Fibroblast of mammary gland (primary cell): Measurements from ENCODE around the gene PFKP.
"Not testable (repeated sequence)": the region's sequence is repeated elsewhere in the genome, so short reads cannot be mapped to it uniquely, and the experiment has no call there.

Experiments used
- DNase-seq: peaks from one replicate; pipeline ENCODE4 v3.0.0-alpha.2; 2010; ENCODE audit warnings: low read depth
- H3K4me3 ChIP-seq: 2 replicates; pipeline ENCODE4 v1.5.1; 2011; ENCODE audit warnings: low read depth, mild to moderate bottlenecking, low read length, moderate library complexity; ENCODE audit not compliant: control insufficient read depth
- TF ChIP-seq, protein P1 (sequence below): conservative IDR thresholded peaks from 2 replicates; pipeline ENCODE4 v1.5.1; 2011; ENCODE audit warnings: low read depth, low read length, inconsistent platforms; ENCODE audit not compliant: control insufficient read depth, insufficient read depth

The PFKP gene

DNA sequence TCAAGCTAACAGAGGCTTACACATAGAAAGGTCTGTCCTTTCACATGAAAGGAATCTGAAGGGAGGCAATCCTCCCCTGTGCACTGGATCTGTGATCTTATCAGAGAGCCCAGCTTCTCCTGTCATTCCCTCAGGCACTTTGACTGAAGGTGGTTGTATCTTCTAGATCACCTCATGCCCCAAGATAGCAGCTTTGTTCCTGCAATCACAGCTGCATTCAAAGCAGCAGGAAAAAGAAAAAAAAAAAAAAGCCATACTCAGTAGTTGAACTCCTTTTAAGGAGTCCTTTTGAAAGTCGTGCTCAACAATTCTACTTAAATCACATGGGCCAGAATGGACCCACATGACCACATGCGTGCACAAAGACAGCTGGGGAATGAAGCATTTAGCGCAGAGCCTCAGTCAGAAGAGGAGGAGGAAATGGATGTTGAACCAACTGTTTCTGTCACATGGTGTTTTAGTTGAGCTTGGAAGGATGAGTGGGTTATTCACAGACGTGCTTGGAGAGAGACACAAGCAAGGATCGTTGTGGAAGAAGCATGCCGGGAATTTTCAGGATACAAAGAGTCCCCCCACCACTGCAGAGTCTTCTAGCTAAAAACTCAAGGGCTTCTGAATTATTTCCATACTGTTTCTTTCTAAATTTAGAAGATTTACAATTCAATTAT is 13.0 kb upstream of the PFKP start:
- TF ChIP-seq, protein P1, sequence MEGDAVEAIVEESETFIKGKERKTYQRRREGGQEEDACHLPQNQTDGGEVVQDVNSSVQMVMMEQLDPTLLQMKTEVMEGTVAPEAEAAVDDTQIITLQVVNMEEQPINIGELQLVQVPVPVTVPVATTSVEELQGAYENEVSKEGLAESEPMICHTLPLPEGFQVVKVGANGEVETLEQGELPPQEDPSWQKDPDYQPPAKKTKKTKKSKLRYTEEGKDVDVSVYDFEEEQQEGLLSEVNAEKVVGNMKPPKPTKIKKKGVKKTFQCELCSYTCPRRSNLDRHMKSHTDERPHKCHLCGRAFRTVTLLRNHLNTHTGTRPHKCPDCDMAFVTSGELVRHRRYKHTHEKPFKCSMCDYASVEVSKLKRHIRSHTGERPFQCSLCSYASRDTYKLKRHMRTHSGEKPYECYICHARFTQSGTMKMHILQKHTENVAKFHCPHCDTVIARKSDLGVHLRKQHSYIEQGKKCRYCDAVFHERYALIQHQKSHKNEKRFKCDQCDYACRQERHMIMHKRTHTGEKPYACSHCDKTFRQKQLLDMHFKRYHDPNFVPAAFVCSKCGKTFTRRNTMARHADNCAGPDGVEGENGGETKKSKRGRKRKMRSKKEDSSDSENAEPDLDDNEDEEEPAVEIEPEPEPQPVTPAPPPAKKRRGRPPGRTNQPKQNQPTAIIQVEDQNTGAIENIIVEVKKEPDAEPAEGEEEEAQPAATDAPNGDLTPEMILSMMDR = no peak
- peak; percentile 39 for DNase-seq
- H3K4me3 ChIP-seq = no peak overlapping the region

DNA sequence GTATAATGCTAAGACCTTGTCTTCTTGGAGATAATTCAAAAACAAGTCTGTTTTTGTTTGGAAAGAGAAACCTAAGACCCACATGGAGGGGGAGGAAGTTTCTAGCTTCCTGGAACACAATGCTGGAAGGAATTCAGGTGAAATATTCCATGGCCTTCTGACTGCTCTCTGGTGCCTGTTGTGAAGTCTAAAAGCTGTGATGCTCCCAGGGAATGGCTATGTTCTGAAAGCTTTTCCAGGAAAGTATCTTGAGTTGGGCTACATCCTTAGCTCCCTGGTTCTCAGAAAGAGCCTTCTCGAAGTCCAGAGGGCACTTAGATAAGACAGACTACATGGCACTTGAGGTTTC is 12.5 kb upstream of the PFKP start:
- TF ChIP-seq, protein P1 = no peak
- H3K4me3 ChIP-seq = no peak overlapping the region
- DNase-seq = no peak

DNA sequence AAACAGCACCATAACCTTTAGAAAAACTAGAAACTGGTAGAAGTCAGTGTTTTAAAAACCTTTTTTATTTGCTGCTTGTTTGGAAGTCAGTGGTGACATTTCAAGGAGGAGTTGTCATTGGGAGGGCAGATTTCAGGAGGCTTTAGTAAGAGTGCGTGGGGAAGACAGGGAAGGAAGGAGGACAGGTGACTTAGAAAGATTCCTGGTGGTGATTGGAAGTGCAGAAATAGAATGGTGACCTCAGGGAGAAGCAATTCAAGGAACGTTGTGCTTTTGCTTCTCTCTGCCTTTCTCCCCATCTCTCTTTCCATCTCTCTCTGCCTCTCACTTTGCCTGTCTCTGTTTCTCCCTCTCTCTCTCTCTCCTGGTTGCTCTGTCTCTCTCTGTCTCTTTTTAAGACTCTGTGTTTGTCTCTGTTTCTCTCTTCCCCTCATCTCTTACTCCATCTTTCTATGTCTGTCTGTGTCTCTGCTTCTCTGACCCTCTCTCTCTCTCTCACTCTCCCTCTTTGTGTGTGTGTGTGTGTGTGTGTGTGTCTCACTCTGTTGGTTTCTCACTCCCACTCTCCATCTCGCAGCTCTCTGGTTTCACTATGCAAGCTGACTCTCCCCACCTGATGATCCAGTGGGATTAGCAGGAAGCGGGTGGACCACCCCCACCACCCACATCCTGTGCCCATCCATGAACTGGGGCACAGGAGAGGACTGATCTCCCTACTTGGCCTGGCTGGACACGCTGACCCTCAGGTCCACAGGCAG is 10.9 kb upstream of the PFKP start:
- no peak for DNase-seq
- no peak overlapping the region for H3K4me3 ChIP-seq
- TF ChIP-seq, protein P1 = no peak

DNA sequence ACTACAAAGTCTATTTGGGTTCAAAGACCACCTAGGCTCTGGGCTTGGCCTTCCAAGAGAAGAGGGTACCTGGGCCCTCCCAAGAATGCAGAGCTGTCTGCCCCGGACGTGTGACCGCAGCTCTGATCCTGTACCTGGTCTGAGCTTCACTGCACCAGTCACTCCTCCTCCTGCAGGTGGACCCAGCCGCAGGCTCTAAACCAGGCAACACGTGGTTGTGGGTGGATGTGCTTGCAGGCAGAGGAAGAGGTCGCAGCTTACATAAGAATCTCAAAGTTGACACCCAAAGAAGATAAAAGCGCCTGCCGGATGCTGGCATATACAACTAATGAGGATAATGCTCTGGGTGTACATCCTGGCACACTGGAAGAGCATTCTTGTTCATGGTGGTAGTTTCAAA is 9.4 kb upstream of the PFKP start:
- no peak for DNase-seq
- H3K4me3 ChIP-seq = no peak overlapping the region
- TF ChIP-seq, protein P1 = no peak

DNA sequence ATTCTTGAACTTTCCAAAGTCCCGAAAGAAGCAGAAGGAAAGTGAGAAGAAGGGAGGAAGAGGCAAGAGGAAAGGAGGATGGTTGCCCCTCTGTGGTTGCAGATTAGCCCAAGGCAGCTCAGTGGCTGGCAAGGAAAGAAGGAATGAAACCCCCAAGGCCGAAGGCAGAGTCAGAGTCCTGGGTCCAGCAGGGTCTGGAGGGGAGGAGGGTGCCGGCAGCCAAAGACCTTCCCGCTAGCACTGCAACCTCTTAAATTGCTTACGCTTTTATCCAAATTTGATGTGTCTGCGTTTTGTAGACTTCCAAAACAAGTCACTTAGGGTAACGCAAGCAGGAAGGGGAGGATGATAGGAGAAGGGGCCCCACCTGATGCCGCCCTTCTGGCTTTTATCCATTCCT is 7.4 kb upstream of the PFKP start:
- H3K4me3 ChIP-seq = no peak overlapping the region
- TF ChIP-seq, protein P1 = no peak
- DNase-seq = no peak

DNA sequence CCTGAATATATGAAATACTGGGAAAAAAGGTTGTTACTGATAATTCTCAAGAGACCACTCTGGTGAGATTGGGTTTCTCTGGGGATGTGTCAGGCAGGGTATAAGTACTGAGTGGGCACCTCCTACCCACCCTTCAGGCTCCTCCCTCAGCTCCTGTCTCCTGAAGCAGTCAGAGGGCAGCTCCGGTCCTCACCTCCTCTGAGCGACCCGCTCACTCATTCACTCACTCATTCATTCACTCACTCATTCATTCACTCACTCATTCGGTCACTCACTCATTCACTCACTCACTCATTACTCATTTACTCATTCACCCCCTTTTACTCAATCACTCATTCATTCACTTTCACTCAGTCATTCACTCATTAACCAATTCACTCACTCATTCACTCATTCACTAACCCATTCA is 6.9 kb upstream of the PFKP start:
- H3K4me3 ChIP-seq = no peak overlapping the region
- TF ChIP-seq, protein P1 = no peak
- DNase-seq = no peak

DNA sequence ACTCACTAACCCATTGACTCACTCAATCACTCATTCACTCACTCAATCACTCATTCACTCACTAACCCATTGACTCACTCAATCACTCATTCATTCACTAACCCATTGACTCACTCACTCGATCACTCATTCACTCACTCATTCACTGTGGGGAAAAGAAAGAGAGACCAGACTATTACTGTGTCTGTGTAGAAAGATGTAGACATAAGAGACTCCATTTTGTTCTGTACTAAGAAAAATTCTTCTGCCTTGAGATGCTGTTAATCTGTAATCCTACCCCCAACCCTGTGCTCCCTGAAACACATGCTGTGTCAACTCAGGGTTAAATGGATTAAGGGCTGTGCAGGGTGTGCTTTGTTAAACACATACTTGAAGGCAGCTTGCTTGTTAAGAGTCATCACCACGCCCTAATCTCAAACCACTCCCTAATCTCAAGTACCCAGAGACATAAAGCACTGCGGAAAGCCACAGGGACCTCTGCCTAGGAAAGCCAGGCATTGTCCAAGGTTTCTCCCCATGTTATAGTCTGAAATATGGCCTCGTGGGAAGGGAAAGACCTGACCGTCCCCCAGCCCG is 5.9 kb upstream of the PFKP start:
- not testable (repeated sequence) for H3K4me3 ChIP-seq, DNase-seq
